ENCODE results near the gene RFX8.

GRCh38 chr2:101349893-101350662 is 124.8 kb downstream of the RFX8 start:
- TF ChIP-seq NFXL1 (CRISPR knock-in tag; IDR thresholded peaks at IDR 0.05) (no peak), REST (IDR thresholded peaks at IDR 0.05; ENCODE audit: borderline replicate concordance) (no peak), REST (CRISPR knock-in tag; IDR thresholded peaks at IDR 0.05; ENCODE audit: low read depth) (no peak), E2F4 (CRISPR knock-in tag; IDR thresholded peaks at IDR 0.05; ENCODE audit: low read depth) (no peak), CTCF (IDR thresholded peaks at IDR 0.05 in 2 of 3, conservative IDR thresholded peaks at IDR 0.05 in 1 of 3; ENCODE audit: insufficient read depth in 2 of 3, low read depth in 1 of 3, low read length in 3 of 3) (peak; percentile 13 to 23 (median 14); a peak in 1 of 6 replicates), E2F6 (IDR thresholded peaks at IDR 0.05; ENCODE audit: borderline replicate concordance in 1 of 2, extremely low read depth in 1 of 2, insufficient read depth in 1 of 2, insufficient read length in 1 of 2, low read depth in 1 of 2, low read length in 1 of 2, poor library complexity in 1 of 2, severe bottlenecking in 1 of 2) (no peak), TCF7 (IDR thresholded peaks at IDR 0.05; ENCODE audit: borderline replicate concordance) (no peak), BRCA1 (IDR thresholded peaks at IDR 0.05) (no peak), BRCA1 (CRISPR knock-in tag; IDR thresholded peaks at IDR 0.05) (no peak), ZNF668 (CRISPR knock-in tag; IDR thresholded peaks at IDR 0.05) (no peak), ZC3H11A (IDR thresholded peaks at IDR 0.05; ENCODE audit: low read depth, low read length) (no peak), SRSF9 (IDR thresholded peaks at IDR 0.05; ENCODE audit: borderline replicate concordance, low read depth, low read length) (no peak), SREBF1 (IDR thresholded peaks at IDR 0.05; ENCODE audit: borderline replicate concordance, low read depth, low read length) (no peak), MTF1 (CRISPR knock-in tag; IDR thresholded peaks at IDR 0.05; ENCODE audit: borderline replicate concordance) (no peak)

All from K562 (cell line).